Endothelial cell of umbilical vein (primary cell): ENCODE data around the gene CHMP1A. TPM values are rescaled to one million over a fixed set of nuclear protein-coding genes. Genes with fewer than 3 reads are reported as not detected.

ENCODE experiments used
- BruUV-seq: library from RNA; stranded (reverse); fragments of 400-500 nt; replicated peaks from 2 replicates; lab custom pipeline; 2021; lab: Mats Ljungman, UMichigan
- CTCF ChIA-PET: fragments of 300-600, 350-600 bp; sonication (Branson Sonifier 250); formaldehyde crosslinking; loops from one replicate; lab custom pipeline; 2021; ENCODE audit warnings: antibody characterized with exemption, inconsistent platforms; lab: Charles Lee
- POLR2A ChIA-PET: fragments of 300-600, 350-600 bp; sonication (Branson Sonifier 250); formaldehyde crosslinking; loops from one replicate; lab custom pipeline; 2021; ENCODE audit warnings: antibody characterized with exemption, inconsistent platforms; lab: Charles Lee
- DNase-seq: peaks from one replicate; pipeline ENCODE4 v3.0.0-alpha.2; 2011; ENCODE audit warnings: low read depth, low spot score
- FAIRE-seq: peaks from 2 replicates; lab custom pipeline; 2011; peaks lifted over from hg19 to GRCh38; lab: Jason Lieb, UNC
- H2AFZ ChIP-seq: 2 replicates; pipeline ENCODE4 v1.6.0; 2012; ENCODE audit warnings: low read depth, low read length, control low read depth, inconsistent platforms
- H3K27ac ChIP-seq: 2 replicates; pipeline ENCODE4 v1.5.1; 2011; ENCODE audit warnings: low read depth, mild to moderate bottlenecking, control low read depth, low read length, moderate library complexity; ENCODE audit not compliant: insufficient read depth
- H3K27me3 ChIP-seq, 2 experiments: 2 replicates each; pipeline versions ENCODE4 v1.6.0 to v1.6.1; 2011; ENCODE audit warnings: low read length in 2 of 2, mixed read lengths in 1 of 2; ENCODE audit not compliant: control insufficient read depth in 2 of 2, insufficient read depth in 2 of 2
- H3K36me3 ChIP-seq, 2 experiments: 2 replicates in 1 of 2; 3 replicates in 1 of 2; pipeline ENCODE4 v1.5.1; 2011; ENCODE audit warnings: low read length in 2 of 2, mild to moderate bottlenecking in 1 of 2, moderate library complexity in 1 of 2; ENCODE audit not compliant: control insufficient read depth in 2 of 2, insufficient read depth in 2 of 2; ENCODE audit errors: extremely low read depth in 1 of 2
- H3K4me1 ChIP-seq: 3 replicates; pipeline ENCODE4 v1.5.1; 2011; ENCODE audit warnings: mild to moderate bottlenecking, low read length; ENCODE audit not compliant: control insufficient read depth, insufficient read depth; ENCODE audit errors: extremely low read depth
- H3K4me2 ChIP-seq: 2 replicates; pipeline ENCODE4 v1.6.1; 2011; ENCODE audit warnings: low read length, control low read depth, mixed read lengths; ENCODE audit not compliant: insufficient read depth
- H3K4me3 ChIP-seq, 3 experiments: fragments of 200-600 bp in 1 of 3; sonication (generic), shearing (Covaris generic) in 1 of 3; replicated peaks in 1 of 3; 2 replicates each; pipeline ENCODE4 v1.5.1; 2011 to 2016; ENCODE audit warnings: control low read depth in 3 of 3, low read length in 3 of 3, mild to moderate bottlenecking in 2 of 3, inconsistent platforms in 1 of 3, low read depth in 1 of 3, moderate library complexity in 1 of 3; ENCODE audit not compliant: insufficient read depth in 1 of 3
- H3K79me2 ChIP-seq: 2 replicates; pipeline ENCODE4 v1.6.0; 2012; ENCODE audit warnings: low read length, inconsistent platforms; ENCODE audit not compliant: control insufficient read depth, insufficient read depth
- H3K9ac ChIP-seq: replicated peaks from 2 replicates; pipeline ENCODE3; 2011; ENCODE audit warnings: low read length, control low read depth; ENCODE audit not compliant: insufficient read depth; ENCODE audit errors: extremely low read depth
- H3K9me1 ChIP-seq: replicated peaks from 3 replicates; pipeline ENCODE4 v1.6.0; 2011; ENCODE audit warnings: mild to moderate bottlenecking, low read length; ENCODE audit not compliant: control insufficient read depth, insufficient read depth; ENCODE audit errors: extremely low read depth
- H3K9me3 ChIP-seq: replicated peaks from 2 replicates; pipeline ENCODE4 v1.5.1; 2012; ENCODE audit warnings: low read length, inconsistent platforms; ENCODE audit not compliant: control insufficient read depth, insufficient read depth
- H4K20me1 ChIP-seq: replicated peaks from 2 replicates; pipeline ENCODE3; 2011; ENCODE audit warnings: mild to moderate bottlenecking, low read length; ENCODE audit not compliant: control insufficient read depth, insufficient read depth; ENCODE audit errors: extremely low read depth
- EZH2 ChIP-seq: IDR thresholded peaks from 2 replicates; pipeline ENCODE4 v1.6.1; 2012; ENCODE audit warnings: borderline replicate concordance, low read depth, mild to moderate bottlenecking, moderate library complexity, low read length, inconsistent platforms; ENCODE audit not compliant: severe bottlenecking
- FOS ChIP-seq: IDR thresholded peaks from 2 replicates; pipeline ENCODE4 v1.6.1; 2011; ENCODE audit warnings: mild to moderate bottlenecking, low read length, moderate library complexity, borderline replicate concordance; ENCODE audit not compliant: insufficient read depth
- GATA2 ChIP-seq: IDR thresholded peaks from 2 replicates; pipeline ENCODE4 v1.7.0; 2011; ENCODE audit warnings: low read depth, mild to moderate bottlenecking, moderate library complexity, mixed read lengths, low read length; ENCODE audit not compliant: insufficient read length, insufficient read depth
- JUN ChIP-seq: IDR thresholded peaks from 2 replicates; pipeline ENCODE4 v1.6.1; 2011; ENCODE audit warnings: borderline replicate concordance, low read depth; ENCODE audit not compliant: insufficient read length, insufficient read depth
- MYC ChIP-seq: IDR thresholded peaks from one replicate; pipeline ENCODE4 v1.6.1; 2011; ENCODE audit warnings: mild to moderate bottlenecking, low read depth, low read length
- POLR2A ChIP-seq: IDR thresholded peaks from 2 replicates; pipeline ENCODE4 v1.6.1; 2012; ENCODE audit warnings: low read depth, mild to moderate bottlenecking, control low read depth, low read length
- POLR2AphosphoS5 ChIP-seq: IDR thresholded peaks from 2 replicates; pipeline ENCODE4 v1.6.1; 2012; ENCODE audit warnings: low read depth, mild to moderate bottlenecking, control low read depth, low read length, moderate library complexity; ENCODE audit not compliant: insufficient read depth
- dilution Hi-C: fragments of 300-500 bp; cut with MboI; formaldehyde crosslinking; loops from one replicate; pipeline ENCODE4 v1.15.0; 2019; ENCODE audit warnings: low sequenced_read_pairs; ENCODE audit not compliant: extremely low pct_ligation_motif_present
- intact Hi-C: fragments of 100-400 bp; cut with micrococcal nuclease; formaldehyde crosslinking; loops from one replicate; pipeline ENCODE4 v1.10.0; 2022
- polyA plus RNA-seq, 4 experiments: library from polyadenylated mRNA; depleted of rRNA in 3 of 4; stranded (reverse) in 3 of 4; unstranded in 1 of 4; fragments of >200 nt; gene quantifications; 2 replicates each; pipeline versions ENCODE4 v1.2.1 to v1.2.3, GENCODE V29; 2011 to 2012; ENCODE audit warnings: missing spikeins in 1 of 4
- total RNA-seq: library from RNA; stranded (reverse); gene quantifications from 2 replicates; pipeline ENCODE4 v1.2.3, GENCODE V29; 2021
- TF ChIP-seq, protein P1 (sequence below), 2 donors: IDR thresholded peaks; 1 replicate in 1 of 2; 2 replicates in 1 of 2; pipeline ENCODE4 v1.5.1; 2011; ENCODE audit warnings: low read length in 2 of 2, mild to moderate bottlenecking in 2 of 2, moderate library complexity in 2 of 2, control low read depth in 1 of 2, inconsistent platforms in 1 of 2, low read depth in 1 of 2; ENCODE audit not compliant: insufficient read depth in 1 of 2; ENCODE audit errors: extremely low read depth in 1 of 2
- TF ChIP-seq, protein P2 (sequence below): IDR thresholded peaks from 2 replicates; pipeline ENCODE4 v1.6.1; 2011; ENCODE audit not compliant: insufficient read depth, insufficient read length

CHMP1A gene
- total and polyA plus RNA-seq, 2 donors (not counting 3 experiments of a cell fraction or from before 2014, with no cell fraction given), result 83.9 to 101 TPM

DNA sequence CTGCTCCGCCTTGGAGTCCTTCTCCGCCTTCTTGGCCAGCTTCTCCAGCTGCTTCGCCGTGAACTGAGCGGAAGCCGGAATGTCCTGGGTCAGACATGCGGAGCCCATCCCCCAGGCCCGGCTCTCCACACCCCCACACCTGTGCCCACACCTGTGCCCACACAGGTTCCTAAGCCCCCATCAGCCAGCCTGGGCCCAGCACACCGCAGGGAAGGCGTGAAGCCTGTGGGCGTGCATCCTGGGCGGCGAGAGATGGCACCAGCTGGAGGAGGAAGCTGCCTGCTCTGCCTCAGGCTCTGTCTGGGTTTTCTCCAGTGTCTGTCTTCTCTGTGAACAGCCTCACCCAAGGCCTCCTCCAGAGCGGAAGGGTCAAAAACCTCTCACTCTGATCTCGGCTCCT, 5.9 kb downstream of the CHMP1A start:
- ChIA-PET CTCF (interaction anchor here (2.0 kb wide), 1 partner anchor 37 kb away, joined by 5 read pairs; no protein-coding TSS in a partner anchor), POLR2A (no interaction called here)
- Histone ChIP-seq H3K4me1 (peaks cover 4% of the 10 kb centered on the region), H3K27me3 (no peaks in the 10 kb centered on the region), H3K36me3 (peaks cover 4 to 22% of the 10 kb centered on the region in 2 experiments), H3K79me2 (peaks cover 22% of the 10 kb centered on the region), H4K20me1 (no peaks in the 10 kb centered on the region), H3K9me3 (no peaks in the 10 kb centered on the region), H3K4me2 (no peak overlapping the region), H3K9ac (no peak overlapping the region), H3K9me1 (no peaks in the 10 kb centered on the region), H2AFZ (no peak overlapping the region), H3K27ac (no peak overlapping the region), H3K4me3 (no peak overlapping the region)
- FAIRE-seq, result no peak
- no peak for DNase-seq
- no TSS peak for BruUV-seq
- TF ChIP-seq FOS (no peak), POLR2AphosphoS5 (no peak), MYC (no peak), EZH2 (no peak), JUN (no peak), GATA2 (no peak), POLR2A (no peak)
- TF ChIP-seq, protein P1, sequence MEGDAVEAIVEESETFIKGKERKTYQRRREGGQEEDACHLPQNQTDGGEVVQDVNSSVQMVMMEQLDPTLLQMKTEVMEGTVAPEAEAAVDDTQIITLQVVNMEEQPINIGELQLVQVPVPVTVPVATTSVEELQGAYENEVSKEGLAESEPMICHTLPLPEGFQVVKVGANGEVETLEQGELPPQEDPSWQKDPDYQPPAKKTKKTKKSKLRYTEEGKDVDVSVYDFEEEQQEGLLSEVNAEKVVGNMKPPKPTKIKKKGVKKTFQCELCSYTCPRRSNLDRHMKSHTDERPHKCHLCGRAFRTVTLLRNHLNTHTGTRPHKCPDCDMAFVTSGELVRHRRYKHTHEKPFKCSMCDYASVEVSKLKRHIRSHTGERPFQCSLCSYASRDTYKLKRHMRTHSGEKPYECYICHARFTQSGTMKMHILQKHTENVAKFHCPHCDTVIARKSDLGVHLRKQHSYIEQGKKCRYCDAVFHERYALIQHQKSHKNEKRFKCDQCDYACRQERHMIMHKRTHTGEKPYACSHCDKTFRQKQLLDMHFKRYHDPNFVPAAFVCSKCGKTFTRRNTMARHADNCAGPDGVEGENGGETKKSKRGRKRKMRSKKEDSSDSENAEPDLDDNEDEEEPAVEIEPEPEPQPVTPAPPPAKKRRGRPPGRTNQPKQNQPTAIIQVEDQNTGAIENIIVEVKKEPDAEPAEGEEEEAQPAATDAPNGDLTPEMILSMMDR (IDR thresholded peaks at IDR 0.05; ENCODE audit: extremely low read depth in 1 of 2, insufficient read depth in 1 of 2, low read depth in 1 of 2, low read length in 2 of 2), result no peak
- TF ChIP-seq, protein P2, sequence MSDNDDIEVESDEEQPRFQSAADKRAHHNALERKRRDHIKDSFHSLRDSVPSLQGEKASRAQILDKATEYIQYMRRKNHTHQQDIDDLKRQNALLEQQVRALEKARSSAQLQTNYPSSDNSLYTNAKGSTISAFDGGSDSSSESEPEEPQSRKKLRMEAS, result no peak
- dilution Hi-C loops, result no loop called here
- intact Hi-C loops, result no loop called here
